Measurements from ENCODE around the gene ROBO1. TPM values are rescaled to one million over a fixed set of nuclear protein-coding genes. Genes with fewer than 3 reads are reported as not detected.

ROBO1 gene
- total and polyA plus RNA-seq, 2 of the 13 experiments (the other 11 are each of a cell fraction or from before 2014, with no cell fraction given) = 52.2 to 71.0 TPM

DNA sequence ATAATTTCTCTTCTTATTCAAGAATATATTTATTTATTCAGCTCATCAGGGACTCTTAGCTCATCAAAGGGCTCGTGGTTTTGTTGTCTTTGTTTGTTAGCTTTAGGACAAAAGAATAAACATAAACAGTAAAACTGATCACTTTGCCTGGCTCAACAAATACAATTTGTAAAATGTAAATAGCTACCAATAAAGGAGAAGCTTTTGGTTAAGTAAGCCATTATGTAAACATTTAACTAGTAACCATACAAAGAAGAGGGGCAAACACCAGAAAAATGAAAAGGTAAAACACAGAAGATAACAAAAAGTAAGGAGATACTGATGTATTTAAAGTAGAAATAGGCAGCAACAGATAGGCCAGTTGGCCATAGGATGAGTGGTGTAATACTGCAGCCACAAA lies 761.7 kb downstream of the ROBO1 start (continued):
- TF ChIP-seq ZNF503 (CRISPR knock-in tag; IDR thresholded peaks at IDR 0.05) (0 out of 2 replicates have a peak, but pooled peaks have one; percentile 40), ZFP36L1 (CRISPR knock-in tag; IDR thresholded peaks at IDR 0.05) (no peak), FOXA3 (CRISPR knock-in tag; IDR thresholded peaks at IDR 0.05) (peak; percentile 71), FOXP1 (IDR thresholded peaks at IDR 0.05) (no peak), FOXP1 (CRISPR knock-in tag; IDR thresholded peaks at IDR 0.05) (peak; percentile 89), RFXAP (CRISPR knock-in tag; IDR thresholded peaks at IDR 0.05; ENCODE audit: borderline replicate concordance) (no peak), ARID5B (CRISPR knock-in tag; IDR thresholded peaks at IDR 0.05) (peak; percentile 62), SOX5 (CRISPR knock-in tag; IDR thresholded peaks at IDR 0.05; ENCODE audit: borderline replicate concordance) (peak; percentile 74), MEIS1 (CRISPR knock-in tag; IDR thresholded peaks at IDR 0.05; ENCODE audit: borderline replicate concordance) (no peak), SOX6 (IDR thresholded peaks at IDR 0.05) (no peak), SOX6 (CRISPR knock-in tag; IDR thresholded peaks at IDR 0.05) (peak; percentile 72; the same call in 1 of the 2 replicates), ZFP1 (CRISPR knock-in tag; IDR thresholded peaks at IDR 0.05) (peak; percentile 45; the same call in 1 of the 2 replicates), TCF7 (IDR thresholded peaks at IDR 0.05; ENCODE audit: low read depth) (peak; percentile 46; the same call in 1 of the 2 replicates), AHDC1 (CRISPR knock-in tag; IDR thresholded peaks at IDR 0.05; ENCODE audit: borderline replicate concordance) (peak; percentile 26; the same call in 1 of the 2 replicates), CREM (IDR thresholded peaks at IDR 0.05) (0 out of 2 replicates have a peak, but pooled peaks have one; percentile 24), CREM (CRISPR knock-in tag; IDR thresholded peaks at IDR 0.05) (no peak), TOE1 (CRISPR knock-in tag; IDR thresholded peaks at IDR 0.05) (no peak), NFIC (IDR thresholded peaks at IDR 0.05; ENCODE audit: low read length) (peak; percentile 36; the same call in 1 of the 2 replicates)
- TF ChIP-seq, protein P1, sequence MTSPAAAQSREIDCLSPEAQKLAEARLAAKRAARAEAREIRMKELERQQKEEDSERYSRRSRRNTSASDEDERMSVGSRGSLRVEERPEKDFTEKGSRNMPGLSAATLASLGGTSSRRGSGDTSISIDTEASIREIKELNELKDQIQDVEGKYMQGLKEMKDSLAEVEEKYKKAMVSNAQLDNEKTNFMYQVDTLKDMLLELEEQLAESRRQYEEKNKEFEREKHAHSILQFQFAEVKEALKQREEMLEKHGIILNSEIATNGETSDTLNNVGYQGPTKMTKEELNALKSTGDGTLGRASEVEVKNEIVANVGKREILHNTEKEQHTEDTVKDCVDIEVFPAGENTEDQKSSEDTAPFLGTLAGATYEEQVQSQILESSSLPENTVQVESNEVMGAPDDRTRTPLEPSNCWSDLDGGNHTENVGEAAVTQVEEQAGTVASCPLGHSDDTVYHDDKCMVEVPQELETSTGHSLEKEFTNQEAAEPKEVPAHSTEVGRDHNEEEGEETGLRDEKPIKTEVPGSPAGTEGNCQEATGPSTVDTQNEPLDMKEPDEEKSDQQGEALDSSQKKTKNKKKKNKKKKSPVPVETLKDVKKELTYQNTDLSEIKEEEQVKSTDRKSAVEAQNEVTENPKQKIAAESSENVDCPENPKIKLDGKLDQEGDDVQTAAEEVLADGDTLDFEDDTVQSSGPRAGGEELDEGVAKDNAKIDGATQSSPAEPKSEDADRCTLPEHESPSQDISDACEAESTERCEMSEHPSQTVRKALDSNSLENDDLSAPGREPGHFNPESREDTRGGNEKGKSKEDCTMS (CRISPR knock-in tag; conservative IDR thresholded peaks at IDR 0.05) = no peak
